Calu3 (cell line): ENCODE data around the gene ARIH1. TPM values are rescaled to one million over a fixed set of nuclear protein-coding genes. Genes with fewer than 3 reads are reported as not detected.

ENCODE experiments used
- BruUV-seq: library from RNA; stranded (reverse); fragments of 400-500 nt; replicated peaks from 2 replicates; lab custom pipeline; 2021; lab: Mats Ljungman, UMichigan
- CTCF ChIA-PET: fragments of 300-600 bp; sonication (Branson Sonifier 250); formaldehyde crosslinking; loops from one replicate; lab custom pipeline; 2022; ENCODE audit warnings: antibody characterized with exemption; lab: Charles Lee
- DNase-seq: peaks from one replicate; pipeline ENCODE4 v3.0.0; 2022
- H3K27ac Mint-ChIP-seq: one replicate; pipeline ENCODE4 v1.8.0; 2022; ENCODE audit warnings: mixed read lengths; ENCODE audit not compliant: unreplicated experiment
- H3K27me3 Mint-ChIP-seq: one replicate; pipeline ENCODE4 v1.8.0; 2022; ENCODE audit warnings: mixed read lengths; ENCODE audit not compliant: unreplicated experiment
- H3K36me3 Mint-ChIP-seq: one replicate; pipeline ENCODE4 v1.8.0; 2022; ENCODE audit warnings: mild to moderate bottlenecking, moderate library complexity, mixed read lengths; ENCODE audit not compliant: insufficient read depth, unreplicated experiment
- H3K4me1 Mint-ChIP-seq: one replicate; pipeline ENCODE4 v1.8.0; 2022; ENCODE audit warnings: mild to moderate bottlenecking, low read depth, mixed read lengths; ENCODE audit not compliant: unreplicated experiment
- H3K4me3 Mint-ChIP-seq: one replicate; pipeline ENCODE4 v1.8.0; 2022; ENCODE audit warnings: mild to moderate bottlenecking, low read depth, moderate library complexity, mixed read lengths; ENCODE audit not compliant: unreplicated experiment
- H3K9me3 Mint-ChIP-seq: one replicate; pipeline ENCODE4 v1.8.0; 2022; ENCODE audit warnings: low read depth, mixed read lengths; ENCODE audit not compliant: unreplicated experiment
- CTCF ChIP-seq: fragments of 200-600 bp; IDR thresholded peaks from one replicate; pipeline ENCODE4 v1.8.0; 2022; ENCODE audit warnings: antibody characterized with exemption; ENCODE audit not compliant: unreplicated experiment
- intact Hi-C: fragments of 100-400 bp; cut with micrococcal nuclease; formaldehyde crosslinking; loops from one replicate; pipeline ENCODE4 v1.10.0; 2022; ENCODE audit not compliant: unreplicated experiment
- total RNA-seq: library from RNA; stranded (reverse); gene quantifications from 2 replicates; pipeline ENCODE4 v1.2.3, GENCODE V29; 2022

The ARIH1 gene
- total RNA-seq, 1 experiment from 2014 or later: 179 TPM

GRCh38 chr15:72536506-72536905, 62.4 kb downstream of the ARIH1 start:
- intact Hi-C loops: no loop called here
- H3K36me3 Mint-ChIP-seq: peaks cover 8% of the 10 kb centered on the region
- no peaks in the 10 kb centered on the region for H3K9me3 Mint-ChIP-seq
- no peak overlapping the region for H3K4me3 Mint-ChIP-seq
- no peak for TF ChIP-seq CTCF
- no peaks in the 10 kb centered on the region for H3K27me3 Mint-ChIP-seq
- H3K4me1 Mint-ChIP-seq: no peaks in the 10 kb centered on the region
- no peak for DNase-seq
- BruUV-seq: no TSS peak
- CTCF ChIA-PET: no interaction called here
- H3K27ac Mint-ChIP-seq: no peak overlapping the region

GRCh38 chr15:72538931-72539330, 64.8 kb downstream of the ARIH1 start:
- Mint-ChIP-seq H3K4me3 (no peak overlapping the region), H3K36me3 (peaks cover 8% of the 10 kb centered on the region), H3K27me3 (no peaks in the 10 kb centered on the region), H3K4me1 (no peaks in the 10 kb centered on the region), H3K27ac (peak overlapping the region; percentile 18), H3K9me3 (no peaks in the 10 kb centered on the region)
- TF ChIP-seq CTCF: no peak
- CTCF ChIA-PET: no interaction called here
- BruUV-seq: no TSS peak
- DNase-seq: no peak
- intact Hi-C loops: no loop called here

- H3K36me3 Mint-ChIP-seq: peaks cover under 1% of the 10 kb centered on the region
- no peaks in the 10 kb centered on the region for H3K4me1 Mint-ChIP-seq
- no peak overlapping the region for H3K27ac Mint-ChIP-seq
- H3K4me3 Mint-ChIP-seq: no peak overlapping the region
- H3K27me3 Mint-ChIP-seq: no peaks in the 10 kb centered on the region
- no peak for TF ChIP-seq CTCF
- no peaks in the 10 kb centered on the region for H3K9me3 Mint-ChIP-seq
- CTCF ChIA-PET: interaction anchor here (0.6 kb wide), 1 partner anchor 138 kb away, joined by 3 read pairs; no protein-coding TSS in a partner anchor
- no TSS peak for BruUV-seq
- no peak for DNase-seq
- intact Hi-C loops: no loop called here
Observed at GRCh38 chr15:72540606-72541237, 66.6 kb downstream of the ARIH1 start.

- CTCF ChIA-PET: no interaction called here
Observed at GRCh38 chr15:72541674-72542073, 67.5 kb downstream of the ARIH1 start.

More at GRCh38 chr15:72541674-72542073, 67.5 kb downstream of the ARIH1 start:
- Mint-ChIP-seq H3K27ac (no peak overlapping the region), H3K4me1 (no peaks in the 10 kb centered on the region), H3K4me3 (no peak overlapping the region), H3K36me3 (peaks cover 5% of the 10 kb centered on the region), H3K9me3 (no peaks in the 10 kb centered on the region), H3K27me3 (no peaks in the 10 kb centered on the region)
- intact Hi-C loops: no loop called here
- DNase-seq: no peak
- TF ChIP-seq CTCF: no peak
- no TSS peak for BruUV-seq
